Dendritic cell treated with granulocyte-macrophage colony-stimulating factor and Interleukin-4, amounts not matched to agents 40 ng/mL and 50 ng/mL, for 4 days (primary cell): ENCODE results near the gene SLC12A7.
"Not testable (repeated sequence)": the region's sequence is repeated elsewhere in the genome, so short reads cannot be mapped to it uniquely, and the experiment has no call there.

Source experiments
- H3K27ac Mint-ChIP-seq: one replicate; pipeline ENCODE4 v1.8.0; 2022; ENCODE audit warnings: mild to moderate bottlenecking, mixed read lengths
- H3K27me3 Mint-ChIP-seq: one replicate; pipeline ENCODE4 v1.8.0; 2022; ENCODE audit warnings: mild to moderate bottlenecking, mixed read lengths
- H3K36me3 Mint-ChIP-seq: one replicate; pipeline ENCODE4 v1.8.0; 2022; ENCODE audit warnings: low read depth, mixed read lengths
- H3K4me1 Mint-ChIP-seq: one replicate; pipeline ENCODE4 v1.8.0; 2022; ENCODE audit warnings: low read depth, mixed read lengths
- H3K4me3 Mint-ChIP-seq: one replicate; pipeline ENCODE4 v1.8.0; 2022; ENCODE audit warnings: mild to moderate bottlenecking, moderate library complexity, mixed read lengths
- H3K9me3 Mint-ChIP-seq: one replicate; pipeline ENCODE4 v1.8.0; 2022; ENCODE audit warnings: mixed read lengths
- intact Hi-C: fragments of 100-400 bp; cut with micrococcal nuclease; formaldehyde crosslinking; loops from one replicate; pipeline ENCODE4 v1.15.0; 2022

SLC12A7 gene

DNA sequence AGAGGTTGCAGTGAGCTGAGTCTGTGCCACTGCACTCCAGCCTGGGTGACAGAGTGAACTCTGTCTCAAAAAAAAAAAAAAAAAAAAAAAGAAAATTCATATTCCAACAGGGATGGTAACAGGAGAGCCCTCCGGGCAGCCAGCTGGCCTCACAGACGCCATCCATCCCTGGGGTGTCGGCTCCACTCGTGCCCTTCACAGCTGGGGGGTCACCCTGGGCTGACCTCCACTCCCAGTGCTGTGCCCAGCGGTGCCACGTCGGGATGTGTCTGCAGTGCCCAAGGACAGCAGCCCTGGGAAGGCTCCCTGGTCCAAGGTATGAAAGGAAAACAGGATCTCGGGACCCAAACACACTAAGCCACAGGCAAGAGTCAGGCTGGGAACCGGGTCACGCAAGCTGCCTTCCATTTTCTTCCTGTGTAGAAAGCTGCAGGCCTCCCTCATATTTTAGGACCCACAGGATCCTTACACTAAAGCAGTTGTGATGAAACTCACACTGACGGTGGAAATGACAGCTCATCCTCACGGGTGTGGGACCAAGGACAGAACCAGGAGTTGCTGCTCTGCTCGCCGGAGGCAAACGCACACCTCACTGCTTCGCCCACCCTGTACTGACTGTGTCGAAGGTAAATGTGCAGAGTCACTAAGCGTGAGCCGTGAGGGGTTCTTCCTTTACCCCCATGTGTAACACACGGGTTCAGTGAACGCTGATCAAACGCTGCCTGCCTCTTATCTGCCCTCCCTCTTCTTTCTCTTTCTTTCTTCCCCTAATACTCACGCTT is 5.3 kb downstream of the SLC12A7 start:
- no peaks in the 10 kb centered on the region for H3K27me3 Mint-ChIP-seq
- H3K9me3 Mint-ChIP-seq, result no peaks in the 10 kb centered on the region
- peak overlapping the region; percentile 91 for H3K4me3 Mint-ChIP-seq
- peak overlapping the region; percentile 91 for H3K27ac Mint-ChIP-seq
- H3K4me1 Mint-ChIP-seq, result peaks cover 88% of the 10 kb centered on the region
- intact Hi-C loops, result loop anchor here (10.0 kb wide), 1 partner anchor 112 kb away; no protein-coding TSS in a partner anchor
- peaks cover 84% of the 10 kb centered on the region for H3K36me3 Mint-ChIP-seq

DNA sequence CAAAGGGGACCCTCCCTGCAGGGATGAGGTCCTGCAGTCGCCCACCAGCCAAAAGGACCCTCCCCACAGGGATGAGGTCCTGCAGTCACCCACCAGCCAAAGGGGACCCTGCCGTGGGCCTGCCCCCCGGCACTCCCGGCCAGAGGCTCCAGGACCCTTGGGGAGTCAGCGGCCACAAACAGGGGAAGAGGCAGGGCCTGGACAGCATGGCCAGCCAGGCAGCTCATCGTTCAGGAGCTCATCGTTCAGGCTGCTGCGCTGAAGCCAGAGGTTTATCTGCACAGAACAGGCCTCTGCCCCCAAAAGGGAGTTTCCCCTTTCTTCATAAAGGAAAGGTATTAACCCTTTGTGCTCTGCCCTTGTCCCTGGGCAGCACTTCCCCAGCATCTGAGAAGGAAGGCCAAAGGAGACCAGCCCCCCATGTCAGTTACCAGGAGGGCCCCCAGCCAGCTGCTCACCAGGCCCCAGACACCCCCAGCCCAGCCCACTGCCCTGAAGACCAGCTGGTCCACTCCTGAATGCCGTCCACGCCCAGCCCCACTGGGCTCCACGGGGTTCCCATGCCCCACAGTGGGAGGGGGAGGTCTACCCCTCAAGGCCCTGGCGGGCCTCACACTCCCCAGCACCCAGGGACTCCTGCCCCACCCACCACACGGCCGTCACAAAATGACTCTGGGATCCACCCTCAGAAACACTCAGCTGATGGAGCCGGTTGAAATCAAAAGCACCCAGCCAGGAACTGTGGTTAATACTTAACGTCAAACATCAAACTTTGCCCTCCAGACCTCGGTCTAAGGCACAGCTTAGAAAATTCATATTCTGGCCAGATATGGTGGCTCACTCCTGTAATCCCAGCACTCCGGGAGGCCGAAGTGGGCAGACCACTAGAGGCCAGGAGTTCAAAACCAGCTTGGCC is 6.3 kb downstream of the SLC12A7 start:
- intact Hi-C loops, result loop anchor here (10.0 kb wide), 1 partner anchor 111 kb away; no protein-coding TSS in a partner anchor
- H3K4me1 Mint-ChIP-seq, result peaks cover 98% of the 10 kb centered on the region

DNA sequence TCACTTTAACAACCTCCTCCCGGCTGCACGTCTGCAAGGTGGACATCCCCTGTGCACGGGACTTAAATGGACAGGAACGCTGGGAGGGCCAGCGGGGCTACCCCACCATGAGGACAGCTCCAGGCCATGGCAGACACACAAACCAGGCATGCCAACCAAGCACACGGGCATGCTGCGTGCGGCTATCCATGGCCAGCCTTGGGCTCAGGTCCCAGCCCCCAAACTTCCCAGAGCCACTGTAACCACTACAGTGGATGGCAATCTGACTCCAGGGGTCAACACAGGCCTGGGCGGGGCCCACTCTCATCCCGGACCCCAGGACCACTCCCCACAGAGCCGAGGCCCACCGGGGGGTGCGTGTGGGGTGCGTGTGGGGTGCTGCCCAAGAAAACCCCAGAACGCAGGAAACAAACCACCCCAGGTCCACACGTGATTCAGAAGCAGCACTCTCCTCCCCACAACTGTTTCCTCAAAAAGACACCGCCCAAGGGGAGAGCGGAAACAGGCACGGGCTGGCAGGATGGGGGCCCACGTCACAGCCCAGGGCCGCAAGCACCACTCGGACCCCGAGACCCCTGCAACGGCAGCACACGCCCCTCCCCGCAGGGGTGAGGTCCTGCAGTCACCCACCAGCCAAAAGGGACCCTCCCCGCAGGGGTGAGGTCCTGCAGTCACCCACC is 7.4 kb downstream of the SLC12A7 start:
- intact Hi-C loops, result loop anchor here (5.0 to 10.0 kb wide), 2 partner anchors 33 to 110 kb away; no protein-coding TSS in a partner anchor
- H3K27ac Mint-ChIP-seq, result peak overlapping the region; percentile 91
- H3K9me3 Mint-ChIP-seq, result no peaks in the 10 kb centered on the region
- H3K36me3 Mint-ChIP-seq, result peaks cover 87% of the 10 kb centered on the region
- H3K4me1 Mint-ChIP-seq, result peaks cover 100% of the 10 kb centered on the region
- H3K4me3 Mint-ChIP-seq, result peak overlapping the region; percentile 76
- no peaks in the 10 kb centered on the region for H3K27me3 Mint-ChIP-seq

More for the DNA sequence above, 6.3 kb downstream of the SLC12A7 start:
- peak overlapping the region; percentile 76 for H3K4me3 Mint-ChIP-seq
- H3K27me3 Mint-ChIP-seq, result no peaks in the 10 kb centered on the region
- peaks cover 86% of the 10 kb centered on the region for H3K36me3 Mint-ChIP-seq
- no peaks in the 10 kb centered on the region for H3K9me3 Mint-ChIP-seq
- H3K27ac Mint-ChIP-seq, result peak overlapping the region; percentile 91

DNA sequence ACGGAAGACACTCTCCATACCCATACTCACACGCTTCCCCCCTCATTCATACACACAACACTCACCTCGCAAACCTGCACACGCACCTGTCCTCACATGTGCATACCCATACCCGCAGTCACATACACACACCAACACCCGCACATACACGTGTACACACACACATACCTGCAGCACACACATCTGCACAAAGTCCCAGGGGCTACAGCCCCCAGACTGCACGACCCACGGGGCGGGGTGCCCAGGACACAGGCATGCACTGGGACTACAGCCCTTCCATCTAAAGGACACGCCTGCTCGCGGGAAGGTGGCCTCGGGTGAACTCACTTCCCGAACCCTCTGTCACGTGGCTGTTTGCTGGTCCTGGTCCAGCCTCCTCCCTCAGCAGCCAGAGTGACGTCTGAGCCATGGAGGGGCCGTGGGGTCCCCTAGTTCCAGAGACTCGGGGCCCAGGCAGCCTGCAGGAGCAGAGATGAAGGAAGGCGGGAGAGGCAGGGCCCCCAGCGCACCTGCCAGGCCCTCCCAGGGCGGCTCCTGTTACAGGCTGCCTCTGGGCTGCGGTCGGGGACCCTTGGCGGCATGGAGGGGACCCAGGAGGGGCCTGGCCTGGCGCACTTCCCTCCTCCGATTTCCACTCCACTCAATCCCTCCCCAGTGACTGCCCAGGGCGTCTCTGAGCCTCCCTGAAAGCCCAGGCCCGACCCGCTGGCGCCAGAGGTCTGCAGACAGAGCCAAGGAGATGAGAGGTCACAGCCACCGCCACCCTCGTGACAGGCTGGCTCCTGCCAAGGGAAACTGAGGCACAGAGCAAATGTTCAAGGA is 8.1 kb downstream of the SLC12A7 start:
- H3K27me3 Mint-ChIP-seq, result no peaks in the 10 kb centered on the region
- H3K9me3 Mint-ChIP-seq, result no peaks in the 10 kb centered on the region
- peak overlapping the region; percentile 91 for H3K27ac Mint-ChIP-seq
- peak overlapping the region; percentile 76 for H3K4me3 Mint-ChIP-seq
- intact Hi-C loops, result loop anchor here (5.0 to 10.0 kb wide), 2 partner anchors 34 to 109 kb away; no protein-coding TSS in a partner anchor
- peaks cover 100% of the 10 kb centered on the region for H3K4me1 Mint-ChIP-seq
- H3K36me3 Mint-ChIP-seq, result peaks cover 87% of the 10 kb centered on the region

DNA sequence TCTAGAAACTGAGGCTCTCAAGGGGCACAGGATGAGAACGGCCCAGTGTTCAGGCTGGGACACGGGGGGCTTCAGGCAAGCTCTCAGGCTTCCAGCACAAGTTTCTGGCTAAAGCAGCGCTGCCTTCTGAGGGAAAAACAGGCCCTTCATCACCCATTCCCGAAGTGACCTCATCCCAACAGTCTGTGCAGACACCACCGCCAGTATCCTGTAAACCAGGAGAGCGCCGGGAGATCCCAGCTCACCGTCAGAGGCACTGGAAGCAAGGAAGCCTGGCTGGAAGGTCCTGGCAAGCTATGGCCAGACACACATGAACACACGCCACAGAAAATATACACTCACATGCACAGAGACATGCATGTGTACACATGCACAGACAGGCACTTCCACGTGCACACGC is 8.8 kb downstream of the SLC12A7 start:
- H3K4me3 Mint-ChIP-seq, result peak overlapping the region; percentile 76
- H3K4me1 Mint-ChIP-seq, result peaks cover 95% of the 10 kb centered on the region
- peak overlapping the region; percentile 91 for H3K27ac Mint-ChIP-seq
- H3K27me3 Mint-ChIP-seq, result no peaks in the 10 kb centered on the region
- H3K36me3 Mint-ChIP-seq, result peaks cover 86% of the 10 kb centered on the region
- no peaks in the 10 kb centered on the region for H3K9me3 Mint-ChIP-seq
- intact Hi-C loops, result loop anchor here (5.0 to 10.0 kb wide), 2 partner anchors 34 to 108 kb away; no protein-coding TSS in a partner anchor

DNA sequence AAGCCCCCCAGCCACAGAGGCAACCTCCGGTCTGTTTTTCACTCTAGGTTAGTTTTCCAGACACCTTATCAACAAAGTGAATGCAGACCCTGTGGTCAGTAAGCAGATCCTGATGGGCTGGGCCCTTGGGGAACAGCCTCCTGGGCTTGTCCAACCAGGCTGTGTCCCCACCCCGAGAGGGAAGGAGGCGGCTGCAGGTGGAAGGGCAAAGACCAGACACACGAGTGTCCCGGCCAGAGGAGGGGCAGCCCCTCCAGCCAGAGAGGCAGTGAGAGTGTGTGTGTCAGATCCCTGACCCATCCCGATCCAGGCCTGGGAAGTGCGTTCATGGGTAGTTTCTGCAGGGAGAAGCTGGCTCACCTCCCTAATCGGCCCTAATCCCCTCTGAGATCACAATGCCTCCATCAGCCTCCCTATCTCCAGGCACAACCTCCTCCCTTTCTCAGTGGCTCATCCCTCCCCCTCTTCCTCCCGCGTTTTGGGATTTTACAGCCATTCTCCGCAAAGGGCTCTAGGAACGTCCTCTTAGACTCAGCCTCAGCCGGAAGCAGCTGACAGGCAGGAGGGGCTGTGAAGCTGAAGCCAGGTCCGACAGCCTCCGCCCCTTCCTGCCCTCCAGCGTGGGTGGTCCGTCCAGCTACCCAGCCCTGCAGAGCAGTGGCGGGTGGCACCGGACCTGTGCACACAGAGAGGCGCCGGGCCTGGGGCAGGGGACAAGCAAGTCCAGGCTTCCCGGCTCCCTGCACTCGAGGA is 9.7 kb downstream of the SLC12A7 start:
- Mint-ChIP-seq H3K4me3 (peak overlapping the region; percentile 62), H3K27ac (peak overlapping the region; percentile 58), H3K4me1 (peaks cover 93% of the 10 kb centered on the region), H3K9me3 (no peaks in the 10 kb centered on the region), H3K36me3 (peaks cover 85% of the 10 kb centered on the region), H3K27me3 (no peaks in the 10 kb centered on the region)
- intact Hi-C loops, result loop anchor here (5.0 to 10.0 kb wide), 2 partner anchors 35 to 107 kb away; no protein-coding TSS in a partner anchor

DNA sequence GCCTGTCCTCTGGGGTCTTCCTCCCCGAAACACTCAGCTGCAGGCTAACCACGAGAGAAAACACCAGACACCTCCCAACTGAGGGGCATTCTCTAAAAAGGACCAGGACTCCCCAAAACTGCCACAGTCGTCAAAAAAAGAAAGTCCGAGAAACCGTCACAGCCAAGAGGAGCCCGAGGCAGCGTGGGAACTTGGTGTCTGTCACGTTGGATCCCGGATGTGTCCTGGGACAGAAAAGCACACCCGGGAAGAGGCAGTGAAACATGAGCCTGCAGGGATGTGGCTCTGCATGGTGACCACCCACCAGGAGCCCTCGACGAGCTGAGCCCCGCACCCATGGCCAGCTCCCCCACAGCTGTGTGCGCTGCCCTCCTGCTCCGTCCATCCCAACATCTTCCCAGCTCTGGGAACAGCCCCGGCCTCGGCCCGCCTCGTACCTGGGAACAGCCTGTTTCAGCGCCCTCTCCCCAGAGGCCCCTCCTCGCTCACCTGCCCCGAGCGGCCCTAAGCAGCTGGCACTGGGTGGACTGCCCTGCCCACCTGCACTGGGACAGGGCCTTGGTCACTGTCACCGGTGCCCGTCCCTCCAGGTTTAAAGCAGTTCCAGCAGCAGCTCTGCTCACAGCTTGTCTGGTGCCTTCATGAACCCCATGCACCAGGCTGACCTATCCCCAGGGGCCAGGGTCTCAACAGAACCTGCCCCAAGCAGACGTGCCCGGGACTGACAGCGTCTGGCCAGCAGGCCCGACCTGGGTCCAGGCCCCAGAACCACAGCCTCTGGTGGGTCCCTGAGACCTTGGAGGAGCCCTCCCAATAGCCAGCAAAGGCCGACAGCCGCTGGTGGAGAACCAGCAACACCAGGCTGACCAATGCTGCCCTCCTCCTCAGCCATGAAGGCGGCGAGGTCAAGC is 10.9 kb downstream of the SLC12A7 start:
- Mint-ChIP-seq H3K4me3 (no peak overlapping the region), H3K27me3 (no peaks in the 10 kb centered on the region), H3K9me3 (no peaks in the 10 kb centered on the region), H3K36me3 (peaks cover 83% of the 10 kb centered on the region), H3K27ac (no peak overlapping the region), H3K4me1 (peaks cover 85% of the 10 kb centered on the region)
- intact Hi-C loops, result loop anchor here (5.0 to 10.0 kb wide), 2 partner anchors 36 to 106 kb away; no protein-coding TSS in a partner anchor

DNA sequence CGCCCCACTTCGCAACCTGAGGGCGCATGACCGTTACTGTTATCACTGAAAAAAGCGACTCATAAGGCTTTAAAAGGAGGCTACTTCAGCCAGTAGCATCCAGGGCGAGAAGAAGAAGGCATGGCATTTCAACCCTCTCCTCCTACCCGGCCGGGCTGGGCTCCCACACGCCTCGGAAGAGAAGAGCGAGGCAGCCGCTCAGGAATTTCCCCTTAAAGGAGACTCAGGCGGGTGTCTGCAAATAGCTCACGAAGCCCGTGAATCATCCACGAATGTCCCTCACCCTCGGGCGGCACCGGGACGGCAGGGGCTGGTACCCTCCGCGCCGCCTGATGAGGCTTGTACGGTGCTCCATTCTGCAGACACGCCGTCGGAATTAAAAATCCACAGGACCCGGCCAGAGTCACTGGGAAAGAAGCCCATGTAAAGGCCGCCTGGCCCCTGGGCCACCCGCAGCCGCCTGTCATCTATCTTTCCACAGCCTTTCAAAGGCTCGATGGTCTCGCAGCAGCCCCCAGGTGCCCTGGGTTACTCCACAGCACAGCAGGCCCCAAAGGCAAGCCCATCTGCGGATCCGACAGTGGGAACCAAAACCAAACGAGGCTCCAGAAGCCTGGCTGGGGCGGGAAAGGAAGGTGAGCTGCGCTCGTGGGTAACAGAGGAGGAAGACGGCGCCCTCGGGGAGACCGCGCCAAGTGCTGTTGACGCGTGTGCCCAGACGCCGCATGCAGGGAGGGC is 11.8 kb downstream of the SLC12A7 start:
- Mint-ChIP-seq H3K36me3 (peaks cover 83% of the 10 kb centered on the region), H3K4me1 (peaks cover 77% of the 10 kb centered on the region), H3K27ac (no peak overlapping the region), H3K4me3 (no peak overlapping the region), H3K9me3 (no peaks in the 10 kb centered on the region), H3K27me3 (no peaks in the 10 kb centered on the region)
- intact Hi-C loops, result loop anchor here (5.0 to 10.0 kb wide), 2 partner anchors 37 to 105 kb away; no protein-coding TSS in a partner anchor

DNA sequence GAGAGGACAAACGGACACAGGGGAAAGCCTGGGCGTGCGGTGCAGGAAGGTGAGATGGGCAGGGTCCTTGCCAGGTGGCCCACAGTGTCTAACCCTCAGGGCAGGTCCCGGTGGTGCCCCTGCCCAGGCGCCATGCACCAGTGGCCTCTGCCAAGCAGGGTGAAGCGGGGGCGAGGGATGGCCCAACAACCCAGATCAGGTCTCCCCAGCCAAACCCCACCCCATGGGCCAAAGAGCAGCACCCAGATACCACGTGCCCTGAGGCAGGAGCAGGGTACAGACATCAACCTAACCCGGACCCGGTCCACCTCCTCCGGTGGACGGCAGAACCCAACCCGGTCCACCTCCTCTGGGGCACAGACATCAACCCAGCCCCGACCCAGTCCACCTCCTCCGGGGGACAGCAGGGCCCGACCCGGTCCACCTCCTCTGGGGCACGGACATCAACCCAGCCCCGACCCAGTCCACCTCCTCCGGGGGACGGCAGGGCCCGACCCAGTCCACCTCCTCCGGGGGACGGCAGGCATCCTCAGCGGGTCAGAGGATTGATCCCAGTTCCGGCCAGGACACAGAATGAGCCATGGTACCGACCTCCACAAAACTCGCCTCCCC is 12.8 kb downstream of the SLC12A7 start:
- H3K4me3 Mint-ChIP-seq, result no peak overlapping the region
- no peaks in the 10 kb centered on the region for H3K27me3 Mint-ChIP-seq
- peaks cover 86% of the 10 kb centered on the region for H3K36me3 Mint-ChIP-seq
- intact Hi-C loops, result no loop called here
- H3K27ac Mint-ChIP-seq, result no peak overlapping the region
- no peaks in the 10 kb centered on the region for H3K9me3 Mint-ChIP-seq
- peaks cover 67% of the 10 kb centered on the region for H3K4me1 Mint-ChIP-seq

DNA sequence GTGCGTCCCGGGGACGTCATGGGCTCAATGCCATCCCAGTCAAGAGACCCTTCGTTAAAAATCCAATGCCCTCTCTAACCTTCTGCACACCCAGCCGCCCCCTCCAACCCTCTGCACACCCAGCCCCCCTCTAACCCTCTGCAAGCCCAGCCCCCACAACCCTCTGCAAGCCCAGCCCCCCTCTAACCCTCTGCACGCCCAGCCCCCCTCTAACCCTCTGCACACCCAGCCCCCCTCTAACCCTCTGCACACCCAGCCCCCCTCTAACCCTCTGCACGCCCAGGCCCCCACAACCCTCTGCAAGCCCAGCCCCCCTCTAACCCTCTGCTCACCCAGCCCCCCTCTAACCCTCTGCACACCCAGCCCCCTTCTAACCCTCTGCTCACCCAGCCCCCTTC is 13.9 kb downstream of the SLC12A7 start:
- H3K27me3 Mint-ChIP-seq, H3K27ac Mint-ChIP-seq, intact Hi-C loops, H3K9me3 Mint-ChIP-seq, H3K4me3 Mint-ChIP-seq: not testable (repeated sequence)
- H3K4me1 Mint-ChIP-seq, result peaks cover 56% of the 10 kb centered on the region
- peaks cover 90% of the 10 kb centered on the region for H3K36me3 Mint-ChIP-seq
